ENCODE results near the gene EPS8. TPM values are rescaled to one million over a fixed set of nuclear protein-coding genes. Genes with fewer than 3 reads are reported as not detected.

The EPS8 gene
- 29.4 and 52.7 TPM in 2 replicates for total RNA-seq (2014; rRNA removed; shearing (Covaris generic))

- Histone ChIP-seq H3K4me1 (replicated peaks) (peaks cover 14% of the 10 kb centered on the region), H3K36me3 (no peaks in the 10 kb centered on the region), H3K9me3 (replicated peaks) (no peaks in the 10 kb centered on the region), H3K27me3 (replicated peaks) (no peaks in the 10 kb centered on the region), H3K4me3 (peak within 1 kb of the TSS; percentile 70), H3K27ac (peak within 1 kb of the TSS; percentile 56)
- DNase-seq (ENCODE audit: low read depth in 1 of 2, low spot score in 2 of 2) = peak; percentile 89 to 92
These were observed at the start of gene EPS8 for GRCh38 chr12:15789220-15790171. Gene EPS8 (minus strand): TSS chr12:15789388. CDS start chr12:15682951, 106,437 bp downstream.

- no peaks in the 10 kb centered on the region for H3K36me3 ChIP-seq
- H3K27ac ChIP-seq = no peak overlapping the region
- H3K4me1 ChIP-seq (replicated peaks) = no peaks in the 10 kb centered on the region
- no peaks in the 10 kb centered on the region for H3K9me3 ChIP-seq (replicated peaks)
- H3K4me3 ChIP-seq = no peak overlapping the region
- no peaks in the 10 kb centered on the region for H3K27me3 ChIP-seq (replicated peaks)
- DNase-seq (ENCODE audit: low read depth in 1 of 2, low spot score in 2 of 2) = no peak
These were observed 48.1 kb upstream of the EPS8 start for GRCh38 chr12:15837141-15837790.

- no peaks in the 10 kb centered on the region for H3K9me3 ChIP-seq (replicated peaks)
- H3K4me3 ChIP-seq = no peak overlapping the region
- no peaks in the 10 kb centered on the region for H3K36me3 ChIP-seq
- H3K27ac ChIP-seq = no peak overlapping the region
- no peaks in the 10 kb centered on the region for H3K27me3 ChIP-seq (replicated peaks)
- H3K4me1 ChIP-seq (replicated peaks) = peaks cover 15% of the 10 kb centered on the region
- DNase-seq (ENCODE audit: low read depth in 1 of 2, low spot score in 2 of 2) = no peak
These were observed 45.4 kb upstream of the EPS8 start for GRCh38 chr12:15834575-15834974.

- Histone ChIP-seq H3K36me3 (no peaks in the 10 kb centered on the region), H3K4me3 (no peak overlapping the region), H3K9me3 (replicated peaks) (no peaks in the 10 kb centered on the region), H3K27ac (no peak overlapping the region), H3K4me1 (replicated peaks) (peaks cover 16% of the 10 kb centered on the region), H3K27me3 (replicated peaks) (no peaks in the 10 kb centered on the region)
- no peak for DNase-seq (ENCODE audit: low read depth in 1 of 2, low spot score in 2 of 2)
These were observed 42.3 kb upstream of the EPS8 start for GRCh38 chr12:15831315-15831978.

- peak in 1 of 2 experiments; percentile 31 for DNase-seq (ENCODE audit: low read depth in 1 of 2, low spot score in 2 of 2)
- H3K4me3 ChIP-seq = no peak overlapping the region
- H3K27me3 ChIP-seq (replicated peaks) = no peaks in the 10 kb centered on the region
- no peaks in the 10 kb centered on the region for H3K36me3 ChIP-seq
- H3K4me1 ChIP-seq (replicated peaks) = peaks cover 16% of the 10 kb centered on the region
- H3K27ac ChIP-seq = peak overlapping the region; percentile 46; the same call in 1 of the 2 replicates
- no peaks in the 10 kb centered on the region for H3K9me3 ChIP-seq (replicated peaks)
These were observed 41.4 kb upstream of the EPS8 start for GRCh38 chr12:15830538-15830937.

GRCh38 chr12:15829949-15830348 lies 40.8 kb upstream of the EPS8 start:
- Histone ChIP-seq H3K9me3 (replicated peaks) (no peaks in the 10 kb centered on the region), H3K27ac (peak overlapping the region; percentile 46; the same call in 1 of the 2 replicates), H3K27me3 (replicated peaks) (no peaks in the 10 kb centered on the region), H3K4me3 (no peak overlapping the region), H3K36me3 (no peaks in the 10 kb centered on the region), H3K4me1 (replicated peaks) (peaks cover 16% of the 10 kb centered on the region)
- DNase-seq (ENCODE audit: low read depth in 1 of 2, low spot score in 2 of 2) = peak in 1 of 2 experiments; percentile 26

GRCh38 chr12:15829255-15829654 lies 40.1 kb upstream of the EPS8 start:
- no peak overlapping the region for H3K27ac ChIP-seq
- H3K4me3 ChIP-seq = no peak overlapping the region
- H3K9me3 ChIP-seq (replicated peaks) = no peaks in the 10 kb centered on the region
- H3K27me3 ChIP-seq (replicated peaks) = no peaks in the 10 kb centered on the region
- H3K4me1 ChIP-seq (replicated peaks) = peaks cover 16% of the 10 kb centered on the region
- no peak for DNase-seq (ENCODE audit: low read depth in 1 of 2, low spot score in 2 of 2)
- H3K36me3 ChIP-seq = no peaks in the 10 kb centered on the region

- Histone ChIP-seq H3K9me3 (replicated peaks) (no peaks in the 10 kb centered on the region), H3K27ac (no peak overlapping the region), H3K36me3 (no peaks in the 10 kb centered on the region), H3K4me1 (replicated peaks) (peaks cover 16% of the 10 kb centered on the region), H3K4me3 (no peak overlapping the region), H3K27me3 (replicated peaks) (no peaks in the 10 kb centered on the region)
- no peak for DNase-seq (ENCODE audit: low read depth in 1 of 2, low spot score in 2 of 2)
These were observed 37.9 kb upstream of the EPS8 start for GRCh38 chr12:15827136-15827535.

- Histone ChIP-seq H3K36me3 (no peaks in the 10 kb centered on the region), H3K9me3 (replicated peaks) (no peaks in the 10 kb centered on the region), H3K27ac (no peak overlapping the region), H3K4me1 (replicated peaks) (peaks cover under 1% of the 10 kb centered on the region; the same call in 1 of the 2 replicates), H3K4me3 (no peak overlapping the region), H3K27me3 (replicated peaks) (no peaks in the 10 kb centered on the region)
- no peak for DNase-seq (ENCODE audit: low read depth in 1 of 2, low spot score in 2 of 2)
These were observed 35.3 kb upstream of the EPS8 start for GRCh38 chr12:15824516-15824915.

GRCh38 chr12:15823360-15824128 lies 34.4 kb upstream of the EPS8 start:
- Histone ChIP-seq H3K27me3 (replicated peaks) (no peaks in the 10 kb centered on the region), H3K36me3 (no peaks in the 10 kb centered on the region), H3K27ac (no peak overlapping the region), H3K4me1 (replicated peaks) (no peaks in the 10 kb centered on the region), H3K9me3 (replicated peaks) (no peaks in the 10 kb centered on the region), H3K4me3 (no peak overlapping the region)
- DNase-seq (ENCODE audit: low read depth in 1 of 2, low spot score in 2 of 2) = no peak

- no peak overlapping the region for H3K4me3 ChIP-seq
- DNase-seq (ENCODE audit: low read depth in 1 of 2, low spot score in 2 of 2) = no peak
- no peaks in the 10 kb centered on the region for H3K9me3 ChIP-seq (replicated peaks)
- no peaks in the 10 kb centered on the region for H3K27me3 ChIP-seq (replicated peaks)
- no peaks in the 10 kb centered on the region for H3K4me1 ChIP-seq (replicated peaks)
- no peak overlapping the region for H3K27ac ChIP-seq
- H3K36me3 ChIP-seq = no peaks in the 10 kb centered on the region
These were observed 30.7 kb upstream of the EPS8 start for GRCh38 chr12:15819644-15820437.

- Histone ChIP-seq H3K27ac (no peak overlapping the region), H3K27me3 (replicated peaks) (no peaks in the 10 kb centered on the region), H3K9me3 (replicated peaks) (no peaks in the 10 kb centered on the region), H3K36me3 (no peaks in the 10 kb centered on the region), H3K4me3 (no peak overlapping the region), H3K4me1 (replicated peaks) (no peaks in the 10 kb centered on the region)
- no peak for DNase-seq (ENCODE audit: low read depth in 1 of 2, low spot score in 2 of 2)
These were observed 29.2 kb upstream of the EPS8 start for GRCh38 chr12:15818418-15818817.
